ENCODE measurements around the gene RAPGEF5.

DNA sequence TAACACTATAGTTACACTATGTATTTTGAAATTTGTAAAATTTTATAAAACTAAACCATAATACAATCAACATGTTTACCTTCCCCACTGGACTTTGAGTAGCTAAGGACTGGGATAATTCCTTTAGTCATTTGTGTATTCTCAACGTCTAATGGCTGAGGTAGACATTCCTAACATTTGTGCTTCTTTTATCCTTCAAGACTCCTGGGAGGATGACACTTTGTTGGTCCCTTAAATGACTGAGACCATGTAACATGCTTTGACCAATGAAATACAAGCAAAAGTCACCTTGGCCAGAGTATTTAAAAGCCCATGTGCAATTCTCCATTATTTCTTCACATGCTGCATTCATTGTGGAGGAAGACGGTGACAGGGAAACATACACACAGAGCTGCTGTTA lies 18.5 kb downstream of the RAPGEF5 start:
- TF ChIP-seq POLR2AphosphoS5 (IDR thresholded peaks at IDR 0.05), result no peak
- TF ChIP-seq, protein P1, sequence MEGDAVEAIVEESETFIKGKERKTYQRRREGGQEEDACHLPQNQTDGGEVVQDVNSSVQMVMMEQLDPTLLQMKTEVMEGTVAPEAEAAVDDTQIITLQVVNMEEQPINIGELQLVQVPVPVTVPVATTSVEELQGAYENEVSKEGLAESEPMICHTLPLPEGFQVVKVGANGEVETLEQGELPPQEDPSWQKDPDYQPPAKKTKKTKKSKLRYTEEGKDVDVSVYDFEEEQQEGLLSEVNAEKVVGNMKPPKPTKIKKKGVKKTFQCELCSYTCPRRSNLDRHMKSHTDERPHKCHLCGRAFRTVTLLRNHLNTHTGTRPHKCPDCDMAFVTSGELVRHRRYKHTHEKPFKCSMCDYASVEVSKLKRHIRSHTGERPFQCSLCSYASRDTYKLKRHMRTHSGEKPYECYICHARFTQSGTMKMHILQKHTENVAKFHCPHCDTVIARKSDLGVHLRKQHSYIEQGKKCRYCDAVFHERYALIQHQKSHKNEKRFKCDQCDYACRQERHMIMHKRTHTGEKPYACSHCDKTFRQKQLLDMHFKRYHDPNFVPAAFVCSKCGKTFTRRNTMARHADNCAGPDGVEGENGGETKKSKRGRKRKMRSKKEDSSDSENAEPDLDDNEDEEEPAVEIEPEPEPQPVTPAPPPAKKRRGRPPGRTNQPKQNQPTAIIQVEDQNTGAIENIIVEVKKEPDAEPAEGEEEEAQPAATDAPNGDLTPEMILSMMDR (IDR thresholded peaks at IDR 0.05), result no peak
- TF ChIP-seq POLR2A (IDR thresholded peaks at IDR 0.05), result no peak
